UCSD-AML1 (cell line): Measurements from ENCODE around the gene ERF.
A peak's percentile ranks its signal among the peaks of the same experiment; 100 is the strongest.

Source experiments
- DNase-seq: peaks from one replicate; lab custom pipeline; 2025; ENCODE audit not compliant: unreplicated experiment; lab: John Stamatoyannopoulos, UW

Gene ERF

GRCh38 chr19:42254089-42254849, 659 bp downstream of the ERF start:
- peak; percentile 81 for DNase-seq

GRCh38 chr19:42253245-42254088, 1.5 kb downstream of the ERF start:
- peak; percentile 81 for DNase-seq

GRCh38 chr19:42252365-42253244, 2.3 kb downstream of the ERF start:
- DNase-seq = peak; percentile 31

- DNase-seq = no peak
Measured at GRCh38 chr19:42251572-42252358, 3.2 kb downstream of the ERF start.

GRCh38 chr19:42250666-42251531, 4.0 kb downstream of the ERF start:
- DNase-seq = no peak

GRCh38 chr19:42250183-42250665, 4.7 kb downstream of the ERF start:
- no peak for DNase-seq

- no peak for DNase-seq
Measured at GRCh38 chr19:42249769-42250168, 5.2 kb downstream of the ERF start.

- DNase-seq = no peak
Measured at GRCh38 chr19:42249149-42249750, 5.7 kb downstream of the ERF start.

- DNase-seq = no peak
Measured at GRCh38 chr19:42248270-42249148, 6.4 kb downstream of the ERF start.

- DNase-seq = no peak
Measured at GRCh38 chr19:42247640-42248199, 7.2 kb downstream of the ERF start.

- no peak for DNase-seq
Measured at GRCh38 chr19:42246922-42247639, 7.8 kb downstream of the ERF start.

GRCh38 chr19:42246143-42246921, 8.6 kb downstream of the ERF start:
- peak; percentile 31 for DNase-seq

GRCh38 chr19:42245231-42245630, 9.7 kb downstream of the ERF start:
- no peak for DNase-seq

- peak; percentile 94 for DNase-seq
Measured at GRCh38 chr19:42244347-42245220, 10.3 kb downstream of the ERF start.
